CD14-positive monocyte (primary cell): Measurements from ENCODE around the gene STARD10. TPM values are rescaled to one million over a fixed set of nuclear protein-coding genes. Genes with fewer than 3 reads are reported as not detected.

Source experiments
- DNase-seq, 3 donors: peaks; one replicate each; pipeline ENCODE4 v3.0.0-alpha.2; 2011 to 2022
- H2AFZ ChIP-seq: 2 replicates; pipeline ENCODE4 v1.6.0; 2012; ENCODE audit warnings: mild to moderate bottlenecking, low read depth, low read length, inconsistent platforms; ENCODE audit not compliant: insufficient read depth, poor library complexity, severe bottlenecking
- H3K27ac ChIP-seq, 2 donors: 1 replicate in 1 of 2; 2 replicates in 1 of 2; pipeline ENCODE4 v1.5.1; 2012 to 2013; ENCODE audit warnings: low read length in 2 of 2, control low read depth in 1 of 2, inconsistent platforms in 1 of 2, low read depth in 1 of 2, mild to moderate bottlenecking in 1 of 2
- H3K27me3 ChIP-seq, 2 donors: one replicate each; pipeline versions ENCODE4 v1.6.0 to v1.6.1; 2011 to 2013; ENCODE audit warnings: low read length in 2 of 2; ENCODE audit not compliant: control insufficient read depth in 2 of 2, insufficient read depth in 2 of 2
- H3K36me3 ChIP-seq, 2 donors: replicated peaks in 1 of 2; 1 replicate in 1 of 2; 2 replicates in 1 of 2; pipeline versions ENCODE4 v1.5.1 to v1.6.1; 2012 to 2013; ENCODE audit warnings: low read length in 2 of 2, control low read depth in 1 of 2, inconsistent platforms in 1 of 2, mild to moderate bottlenecking in 1 of 2; ENCODE audit not compliant: insufficient read depth in 2 of 2, control insufficient read depth in 1 of 2
- H3K4me1 ChIP-seq, 2 donors: 1 replicate in 1 of 2; 2 replicates in 1 of 2; pipeline versions ENCODE4 v1.5.1 to v1.6.1; 2012 to 2013; ENCODE audit warnings: low read length in 2 of 2, control low read depth in 1 of 2, inconsistent platforms in 1 of 2, mild to moderate bottlenecking in 1 of 2, moderate library complexity in 1 of 2; ENCODE audit not compliant: insufficient read depth in 2 of 2, control insufficient read depth in 1 of 2
- H3K4me2 ChIP-seq: replicated peaks from 2 replicates; pipeline ENCODE3; 2012; ENCODE audit warnings: low read length, moderate library complexity, mild to moderate bottlenecking; ENCODE audit not compliant: poor library complexity, severe bottlenecking; ENCODE audit errors: extremely low read depth
- H3K4me3 ChIP-seq, 3 experiments: fragments of 200-600 bp in 1 of 3; sonication (generic) in 1 of 3; replicated peaks in 1 of 3; 1 replicate in 2 of 3; 2 replicates in 1 of 3; pipeline ENCODE4 v1.5.1; 2011 to 2013; ENCODE audit warnings: low read length in 3 of 3, mild to moderate bottlenecking in 3 of 3, control low read depth in 2 of 3, low read depth in 2 of 3, inconsistent platforms in 1 of 3, moderate library complexity in 1 of 3
- H3K79me2 ChIP-seq: 2 replicates; pipeline ENCODE4 v1.6.0; 2012; ENCODE audit warnings: mild to moderate bottlenecking, control low read depth, inconsistent platforms, low read length, moderate library complexity; ENCODE audit not compliant: insufficient read depth
- H3K9ac ChIP-seq: 2 replicates; pipeline ENCODE4 v1.6.0; 2017; ENCODE audit warnings: low read length, mild to moderate bottlenecking; ENCODE audit not compliant: insufficient read depth, poor library complexity, severe bottlenecking
- H3K9me3 ChIP-seq, 2 donors: replicated peaks in 1 of 2; 1 replicate in 1 of 2; 2 replicates in 1 of 2; pipeline versions ENCODE4 v1.5.1 to v1.6.1; 2012 to 2013; ENCODE audit warnings: low read length in 2 of 2, control low read depth in 1 of 2; ENCODE audit not compliant: control insufficient read depth in 1 of 2, insufficient read depth in 1 of 2
- H4K20me1 ChIP-seq: 2 replicates; pipeline ENCODE4 v1.6.0; 2012; ENCODE audit warnings: mild to moderate bottlenecking, low read length, control low read depth, moderate library complexity; ENCODE audit not compliant: insufficient read depth
- H3K27ac Mint-ChIP-seq, 7 donors: one replicate each; pipeline ENCODE4 v1.8.0; 2020; ENCODE audit warnings: mild to moderate bottlenecking in 7 of 7, mixed read lengths in 7 of 7, moderate library complexity in 6 of 7, inconsistent platforms in 2 of 7
- H3K27me3 Mint-ChIP-seq, 3 donors: one replicate each; pipeline ENCODE4 v1.8.0; 2021 to 2022; ENCODE audit warnings: low read depth in 3 of 3, mild to moderate bottlenecking in 3 of 3, mixed read lengths in 3 of 3, moderate library complexity in 3 of 3, inconsistent platforms in 1 of 3
- H3K36me3 Mint-ChIP-seq, 2 donors: one replicate each; pipeline ENCODE4 v1.8.0; 2020; ENCODE audit warnings: mixed read lengths in 2 of 2, inconsistent platforms in 1 of 2, mild to moderate bottlenecking in 1 of 2
- H3K4me1 Mint-ChIP-seq: one replicate; pipeline ENCODE4 v1.8.0; 2020; ENCODE audit warnings: mild to moderate bottlenecking, mixed read lengths
- H3K4me3 Mint-ChIP-seq, 2 donors: one replicate each; pipeline ENCODE4 v1.8.0; 2020; ENCODE audit warnings: mild to moderate bottlenecking in 2 of 2, mixed read lengths in 2 of 2, moderate library complexity in 1 of 2
- H3K9me3 Mint-ChIP-seq, 7 donors: one replicate each; pipeline ENCODE4 v1.8.0; 2020 to 2022; ENCODE audit warnings: mixed read lengths in 7 of 7, mild to moderate bottlenecking in 6 of 7, moderate library complexity in 6 of 7, inconsistent platforms in 2 of 7
- CTCF ChIP-seq: fragments of 200-600 bp; IDR thresholded peaks from one replicate; pipeline ENCODE4 v1.8.0; 2022; ENCODE audit warnings: antibody characterized with exemption, mild to moderate bottlenecking
- WGBS: methylation state at CpG from one replicate; pipeline ENCODE4 v1.1.5; 2013; ENCODE audit warnings: missing lambda C conversion rate; ENCODE audit not compliant: insufficient coverage; 5-methylcytosine and 5-hydroxymethylcytosine counted together
- intact Hi-C, 2 donors: fragments of 100-400 bp; cut with micrococcal nuclease; formaldehyde crosslinking; loops; one replicate each; pipeline versions ENCODE4 v1.15.0 to v1.15.1; 2023
- polyA plus RNA-seq, 3 donors: library from polyadenylated mRNA; depleted of rRNA in 1 of 3; unstranded in 2 of 3; stranded (reverse) in 1 of 3; fragments of 300-500 nt in 2 of 3; fragments of >200 nt in 1 of 3; fragmentation: Illumina TruSeq in 2 of 3; gene quantifications; 1 replicate in 2 of 3; 2 replicates in 1 of 3; pipeline ENCODE4 v1.2.3, GENCODE V29; 2012 to 2021

Gene STARD10
- polyA plus RNA-seq, 3 donors = 13.6 to 18.7 (median 15.4) TPM

- Histone ChIP-seq H3K9me3 (no peaks in the 10 kb centered on the region), H3K4me3 (no peak overlapping the region), H3K4me1 (peaks cover 19 to 49% of the 10 kb centered on the region in 2 donors), H3K4me2 (no peak overlapping the region), H3K36me3 (peaks cover 93 to 100% of the 10 kb centered on the region in 2 donors), H3K9ac (peak overlapping the region; percentile 25), H3K79me2 (peaks cover 99% of the 10 kb centered on the region), H3K27me3 (no peaks in the 10 kb centered on the region), H2AFZ (no peak overlapping the region), H3K27ac (peak overlapping the region; percentile 59 to 74), H4K20me1 (peaks cover 100% of the 10 kb centered on the region)
- Mint-ChIP-seq H3K27me3 (peaks cover 0 to 7% (median 0%) of the 10 kb centered on the region in 3 donors), H3K4me1 (peaks cover 40% of the 10 kb centered on the region), H3K27ac (peak overlapping the region; percentile 65 to 96 (median 90)), H3K9me3 (no peaks in the 10 kb centered on the region), H3K4me3 (peak overlapping the region in 1 of 2 donors; percentile 64), H3K36me3 (peaks cover 75 to 99% of the 10 kb centered on the region in 2 donors)
- intact Hi-C loops = loop anchor here in 1 of 2 donors (10.0 kb wide), 1 partner anchor 462 kb away; no protein-coding TSS in a partner anchor
- no peak for DNase-seq
- WGBS = no CpG with 5 or more reads among the region's 10 CpGs
- no peak for TF ChIP-seq CTCF
Observed at GRCh38 chr11:72712841-72713240, 81.0 kb downstream of the STARD10 start.

GRCh38 chr11:72712168-72712751 lies 81.6 kb downstream of the STARD10 start:
- peaks cover 93 to 100% of the 10 kb centered on the region in 2 donors for H3K36me3 ChIP-seq
- peaks cover 99% of the 10 kb centered on the region for H3K79me2 ChIP-seq
- peaks cover 75 to 100% of the 10 kb centered on the region in 2 donors for H3K36me3 Mint-ChIP-seq
- no peak overlapping the region for H3K4me3 ChIP-seq
- peaks cover 14 to 43% of the 10 kb centered on the region in 2 donors for H3K4me1 ChIP-seq
- H3K4me2 ChIP-seq = no peak overlapping the region
- DNase-seq = peak; percentile 32 to 66 (median 60)
- no peaks in the 10 kb centered on the region for H3K9me3 ChIP-seq
- H3K27ac Mint-ChIP-seq = peak overlapping the region; percentile 65 to 96 (median 90)
- peak overlapping the region; percentile 64 to 72 for H3K4me3 Mint-ChIP-seq
- peak overlapping the region; percentile 59 to 74 for H3K27ac ChIP-seq
- peaks cover 34% of the 10 kb centered on the region for H3K4me1 Mint-ChIP-seq
- TF ChIP-seq CTCF = no peak
- 51% methylated on average over 19 of the region's 26 CpGs for WGBS
- no peak overlapping the region for H3K9ac ChIP-seq
- H2AFZ ChIP-seq = no peak overlapping the region
- no peaks in the 10 kb centered on the region for H3K27me3 ChIP-seq
- intact Hi-C loops = loop anchor here in 1 of 2 donors (10.0 kb wide), 1 partner anchor 463 kb away; no protein-coding TSS in a partner anchor
- H3K27me3 Mint-ChIP-seq = peaks cover 0 to 7% (median 0%) of the 10 kb centered on the region in 3 donors
- no peaks in the 10 kb centered on the region for H3K9me3 Mint-ChIP-seq
- peaks cover 100% of the 10 kb centered on the region for H4K20me1 ChIP-seq
